Measurements from ENCODE around the gene ITGA5. TPM values are rescaled to one million over a fixed set of nuclear protein-coding genes. Genes with fewer than 3 reads are reported as not detected.

Gene ITGA5
- total and polyA plus RNA-seq, 2 of the 13 experiments (the other 11 are each of a cell fraction or from before 2014, with no cell fraction given), result 0.20 to 0.40 TPM

GRCh38 chr12:54392485-54393206 lies 26.4 kb downstream of the ITGA5 start:
- Histone ChIP-seq H3K79me2 (ENCODE audit: insufficient read depth, low read length) (no peaks in the 10 kb centered on the region), H3K36me3 (replicated peaks in 1 of 2; ENCODE audit: control insufficient read depth in 1 of 2, insufficient read depth in 2 of 2, low read length in 2 of 2) (no peaks in the 10 kb centered on the region), H3K9me3 (ENCODE audit: low read length) (no peaks in the 10 kb centered on the region), H3K27ac (ENCODE audit: extremely low read length, insufficient read depth, low read length) (no peak overlapping the region), H3K27me3 (ENCODE audit: control insufficient read depth in 1 of 2, insufficient read depth in 2 of 2, low read length in 2 of 2) (peaks cover 0 to 2% of the 10 kb centered on the region in 2 experiments; a peak in 2 of 5 replicates), H3K4me3 (replicated peaks in 1 of 3; ENCODE audit: insufficient read depth in 1 of 3, low read depth in 2 of 3, low read length in 3 of 3) (no peak overlapping the region), H3K9ac (ENCODE audit: insufficient read depth, low read depth, low read length) (no peak overlapping the region), H3K4me1 (ENCODE audit: insufficient read depth, low read length) (peaks cover 12% of the 10 kb centered on the region; the same call in 1 of the 2 replicates), H2AFZ (ENCODE audit: low read length) (no peak overlapping the region), H4K20me1 (ENCODE audit: insufficient read depth, low read length) (no peaks in the 10 kb centered on the region), H3K4me2 (ENCODE audit: low read depth, low read length) (no peak overlapping the region)
- ChIA-PET CTCF (ENCODE audit: low intra/inter-chr PET ratio, low total read pairs) (no interaction called here), POLR2A (no interaction called here)
- in situ Hi-C loops (cut with HindIII; ENCODE audit: extremely low pct_ligation_motif_present, low pct_unique_long_range_greater_than_20kb) (no loop called here), intact Hi-C loops (cut with micrococcal nuclease; ENCODE audit: unreplicated experiment) (no loop called here)
- WGBS (ENCODE audit: low lambda C conversion rate), result 72% methylated on average over 8 of the region's 8 CpGs
- ATAC-seq (no peak), DNase-seq (ENCODE audit: low spot score) (no peak), FAIRE-seq (no peak)
- BruUV-seq (replicated peaks), result no TSS peak
- TF ChIP-seq TMF1 (CRISPR knock-in tag; IDR thresholded peaks at IDR 0.05; ENCODE audit: low read depth), result no peak
- no peak for TF ChIP-seq KAT8 (CRISPR knock-in tag; IDR thresholded peaks at IDR 0.05)
- no peak for TF ChIP-seq REL (CRISPR knock-in tag; conservative IDR thresholded peaks at IDR 0.05)
- TF ChIP-seq, protein P1, sequence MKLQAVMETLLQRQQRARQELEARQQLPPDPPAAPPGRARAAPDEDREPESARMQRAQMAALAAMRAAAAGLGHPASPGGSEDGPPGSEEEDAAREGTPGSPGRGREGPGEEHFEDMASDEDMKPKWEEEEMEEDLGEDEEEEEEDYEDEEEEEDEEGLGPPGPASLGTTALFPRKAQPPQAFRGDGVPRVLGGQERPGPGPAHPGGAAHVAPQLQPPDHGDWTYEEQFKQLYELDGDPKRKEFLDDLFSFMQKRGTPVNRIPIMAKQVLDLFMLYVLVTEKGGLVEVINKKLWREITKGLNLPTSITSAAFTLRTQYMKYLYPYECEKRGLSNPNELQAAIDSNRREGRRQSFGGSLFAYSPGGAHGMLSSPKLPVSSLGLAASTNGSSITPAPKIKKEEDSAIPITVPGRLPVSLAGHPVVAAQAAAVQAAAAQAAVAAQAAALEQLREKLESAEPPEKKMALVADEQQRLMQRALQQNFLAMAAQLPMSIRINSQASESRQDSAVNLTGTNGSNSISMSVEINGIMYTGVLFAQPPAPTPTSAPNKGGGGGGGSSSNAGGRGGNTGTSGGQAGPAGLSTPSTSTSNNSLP (IDR thresholded peaks at IDR 0.05; ENCODE audit: low read depth, low read length), result no peak
- TF ChIP-seq MAFK (conservative IDR thresholded peaks at IDR 0.05 in 1 of 2, IDR thresholded peaks at IDR 0.05 in 1 of 2; ENCODE audit: low read length in 2 of 2), result no peak
- no peak for TF ChIP-seq ATF2 (CRISPR knock-in tag; IDR thresholded peaks at IDR 0.05)
